ENCODE data around the gene MRM3.
"Not testable (repeated sequence)": the region's sequence is repeated elsewhere in the genome, so short reads cannot be mapped to it uniquely, and the experiment has no call there.

Gene MRM3

DNA sequence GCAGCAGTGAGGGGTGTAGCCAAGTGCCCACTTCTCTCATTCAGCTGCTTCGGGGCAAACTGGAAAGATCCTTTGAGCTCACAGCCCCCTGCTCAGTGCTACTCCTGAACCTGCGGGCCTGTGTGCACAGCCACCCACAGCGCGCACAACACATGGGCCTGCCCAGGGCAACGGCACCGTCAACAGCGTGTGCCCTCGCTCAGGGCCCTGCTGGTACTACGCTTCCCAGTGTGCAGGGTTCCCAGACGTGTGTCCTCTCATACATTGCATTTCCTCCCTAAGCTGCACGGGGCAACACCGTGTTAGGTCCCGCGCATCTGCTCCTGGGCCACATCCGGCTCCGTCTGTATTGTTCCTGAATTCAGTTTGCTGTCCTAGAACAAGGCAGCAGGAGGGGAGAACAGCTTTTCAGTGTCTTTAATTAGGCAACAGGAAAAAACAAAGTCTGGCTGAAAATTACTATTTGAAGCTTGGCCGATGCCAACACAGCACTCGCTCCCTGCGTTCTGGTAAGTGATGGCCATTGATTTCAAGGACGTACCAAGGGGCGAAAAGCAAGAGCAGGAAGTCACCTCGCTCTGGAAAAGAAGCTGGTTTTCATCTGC lies 15.2 kb downstream of the MRM3 start:
- FAIRE-seq: no peak

DNA sequence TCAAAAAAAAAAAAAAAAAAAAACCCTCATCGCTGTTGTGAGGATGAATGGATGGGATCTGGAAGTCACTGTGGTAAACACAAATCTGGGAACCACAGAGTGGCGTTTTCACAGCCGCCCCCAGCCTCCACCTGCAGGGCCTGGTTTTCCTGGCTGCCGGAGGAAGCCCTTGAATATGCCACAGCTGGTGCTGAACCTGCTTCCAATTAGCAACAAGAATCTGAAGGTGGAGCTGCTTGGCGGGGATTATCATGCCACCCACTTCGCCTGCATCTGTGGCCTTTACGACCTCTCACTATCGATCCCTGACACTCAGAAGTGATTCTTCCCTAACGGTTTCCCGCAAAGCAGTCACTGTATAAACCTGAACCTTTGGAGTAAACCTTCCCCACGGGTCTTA lies 16.1 kb downstream of the MRM3 start:
- FAIRE-seq: no peak

- FAIRE-seq: no peak
Observed at GRCh38 chr17:799261-799660, 17.1 kb downstream of the MRM3 start.

DNA sequence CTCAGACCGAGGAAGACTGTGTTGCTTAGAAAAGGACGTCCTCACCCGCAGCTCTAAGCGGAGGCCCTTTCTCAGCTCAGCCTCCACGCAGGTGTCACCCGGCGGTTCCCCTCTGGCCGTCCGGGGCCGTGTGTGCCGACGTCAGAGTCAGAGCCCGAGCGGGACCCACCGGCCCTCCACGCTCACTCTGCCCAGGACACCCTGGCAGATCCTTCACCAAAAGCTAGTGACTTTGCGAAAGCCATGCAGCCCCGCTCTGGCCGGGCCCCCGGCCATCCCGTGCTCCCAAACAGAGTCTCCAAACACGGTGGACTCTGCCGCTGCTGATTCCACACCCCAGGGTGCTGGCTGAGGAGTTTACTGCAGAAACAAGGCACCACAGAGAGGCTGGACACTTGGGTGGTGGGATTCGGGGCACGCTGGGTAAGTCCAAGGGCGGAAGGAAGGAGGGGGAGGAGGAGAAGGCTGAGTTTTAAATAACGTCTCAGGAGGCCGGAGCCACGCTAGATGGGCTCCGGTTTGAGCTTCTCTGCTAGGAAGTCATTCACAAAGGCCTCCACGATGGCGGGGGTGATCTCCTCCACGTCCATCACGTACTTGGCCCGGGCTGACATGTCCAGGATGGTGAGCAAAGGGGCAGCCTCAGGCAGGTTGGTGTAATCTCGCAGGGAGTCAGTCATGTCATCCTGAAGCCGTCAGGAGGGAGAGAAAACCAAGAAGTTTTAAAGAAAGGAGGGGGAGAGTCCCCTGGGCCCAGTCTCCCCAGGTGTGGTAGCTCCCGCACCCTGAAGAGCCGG lies 18.5 kb downstream of the MRM3 start:
- FAIRE-seq: no peak

DNA sequence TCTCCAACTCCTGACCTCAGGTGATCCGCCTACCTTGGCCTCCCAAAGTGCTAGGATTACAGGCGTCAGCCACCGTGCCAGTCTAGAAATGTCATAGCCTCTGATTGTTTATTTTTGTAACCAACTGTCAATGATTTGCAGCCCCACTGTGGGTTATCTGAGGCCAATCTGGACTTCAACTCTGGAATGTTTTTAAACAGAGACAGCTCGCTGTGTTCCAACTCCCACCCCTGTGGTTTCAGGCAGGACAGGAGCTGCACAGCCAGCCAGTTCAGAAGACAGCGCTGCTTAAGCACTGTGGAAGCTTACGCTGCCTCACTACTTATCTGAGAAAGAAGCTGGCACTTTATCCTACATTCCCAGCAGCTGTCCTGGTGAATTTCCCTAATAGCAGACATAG lies 19.5 kb downstream of the MRM3 start:
- FAIRE-seq: no peak

DNA sequence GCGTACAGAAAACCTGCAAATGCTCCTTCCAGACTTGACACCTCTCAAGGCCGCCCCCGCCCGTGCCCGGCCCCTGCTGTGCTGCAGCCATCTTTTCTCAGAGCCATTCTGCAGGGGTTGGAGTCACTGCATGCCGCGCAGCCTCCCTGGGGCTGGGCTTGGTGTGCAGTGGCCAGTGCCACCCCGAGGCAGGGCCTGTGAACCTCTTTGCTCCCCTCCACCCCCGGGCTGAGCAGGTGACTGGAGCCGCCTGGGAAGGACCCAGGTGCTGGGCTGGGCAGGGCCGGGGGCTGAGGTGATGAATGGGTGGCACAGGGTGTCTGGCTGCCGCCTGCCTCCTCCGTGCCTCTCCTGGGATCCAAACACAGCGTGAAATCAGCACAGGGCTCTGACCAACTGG lies 20.3 kb downstream of the MRM3 start:
- FAIRE-seq: no peak

DNA sequence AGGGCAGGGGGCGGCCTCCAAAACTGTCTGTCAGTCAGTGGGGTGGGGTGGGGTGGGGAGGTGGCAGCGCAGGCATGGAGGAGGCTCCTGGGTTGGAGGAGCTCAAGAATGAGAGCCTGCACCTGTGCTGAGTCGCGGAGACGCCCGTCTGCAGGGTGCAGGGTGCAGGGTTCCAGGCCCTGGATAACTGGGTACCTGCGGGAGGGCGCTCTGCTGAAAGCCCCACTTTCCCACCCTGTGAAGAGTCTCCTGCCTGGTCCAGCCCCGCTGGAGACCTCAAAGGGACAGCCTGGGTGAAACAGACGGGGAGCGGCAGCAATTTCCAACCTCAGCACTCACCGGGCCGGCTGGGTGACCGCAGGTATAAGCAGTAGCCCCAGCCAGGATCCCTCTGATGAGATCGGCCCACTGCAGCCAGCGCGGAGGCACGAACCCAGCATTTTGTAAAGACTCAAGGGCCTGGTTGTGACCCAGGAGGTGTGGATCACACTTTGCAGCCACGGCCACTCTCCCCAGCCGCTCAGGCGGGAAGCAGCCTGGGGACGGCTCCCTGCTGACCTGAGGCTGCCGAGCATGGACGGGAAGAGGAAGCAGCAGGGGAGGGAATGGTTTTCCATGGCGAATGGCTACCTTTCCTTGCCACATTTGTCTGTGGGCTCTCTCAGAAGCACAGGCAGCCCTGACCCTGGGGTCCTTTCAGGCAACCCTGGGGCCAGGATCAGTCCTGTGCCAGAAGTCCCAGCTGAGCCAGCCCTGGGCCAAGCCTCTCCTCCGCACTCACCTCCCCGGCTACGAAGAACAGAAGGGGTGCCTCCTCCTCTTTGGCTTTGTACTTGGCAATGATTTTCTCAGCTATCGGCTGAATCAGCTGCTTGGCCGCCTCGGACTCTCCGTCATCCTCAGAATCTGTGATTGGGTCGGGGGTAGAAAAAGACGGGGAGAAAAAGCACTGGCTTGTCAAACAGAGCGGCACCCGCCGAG lies 21.0 kb downstream of the MRM3 start:
- FAIRE-seq: no peak

GRCh38 chr17:804541-805435 lies 22.6 kb downstream of the MRM3 start:
- FAIRE-seq: no peak

- FAIRE-seq: not testable (repeated sequence)
Observed at GRCh38 chr17:805886-806285, 23.7 kb downstream of the MRM3 start.

GRCh38 chr17:806346-806745 lies 24.2 kb downstream of the MRM3 start:
- FAIRE-seq: no peak

DNA sequence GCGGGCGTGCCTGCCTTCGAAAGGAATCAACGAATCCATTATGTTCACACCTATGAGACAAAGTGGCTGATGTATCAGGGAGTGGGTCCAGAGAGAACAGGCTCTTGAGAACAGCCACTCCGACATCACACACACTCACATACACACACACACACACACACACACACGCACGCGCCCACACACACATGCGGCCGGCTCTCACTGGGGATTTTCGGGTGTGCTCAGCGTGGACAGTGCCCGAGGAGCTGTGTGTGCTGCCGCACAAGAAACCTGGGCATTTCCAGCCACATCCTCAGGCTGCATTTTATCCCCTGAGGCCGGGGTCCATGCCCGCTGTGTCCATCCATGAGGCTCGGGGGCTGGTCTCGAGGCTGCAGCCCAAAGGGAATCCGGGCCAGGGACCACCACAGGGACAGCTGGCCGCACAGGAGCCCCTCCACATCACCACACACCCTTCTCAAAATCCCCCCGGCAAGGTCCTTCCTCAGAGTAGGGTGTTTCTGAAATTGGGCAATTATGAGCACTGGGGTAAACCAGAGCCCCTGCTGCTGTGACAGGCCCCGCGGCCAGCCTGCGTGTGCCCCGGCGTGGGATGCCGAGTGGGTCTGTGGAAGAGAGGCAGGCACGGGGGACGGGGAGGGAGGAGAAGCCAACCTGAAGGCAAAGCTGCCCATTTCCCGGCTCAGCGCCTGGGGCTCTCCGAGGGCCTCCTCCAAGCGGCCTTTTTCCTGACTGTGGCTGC lies 24.8 kb downstream of the MRM3 start:
- no peak for FAIRE-seq

DNA sequence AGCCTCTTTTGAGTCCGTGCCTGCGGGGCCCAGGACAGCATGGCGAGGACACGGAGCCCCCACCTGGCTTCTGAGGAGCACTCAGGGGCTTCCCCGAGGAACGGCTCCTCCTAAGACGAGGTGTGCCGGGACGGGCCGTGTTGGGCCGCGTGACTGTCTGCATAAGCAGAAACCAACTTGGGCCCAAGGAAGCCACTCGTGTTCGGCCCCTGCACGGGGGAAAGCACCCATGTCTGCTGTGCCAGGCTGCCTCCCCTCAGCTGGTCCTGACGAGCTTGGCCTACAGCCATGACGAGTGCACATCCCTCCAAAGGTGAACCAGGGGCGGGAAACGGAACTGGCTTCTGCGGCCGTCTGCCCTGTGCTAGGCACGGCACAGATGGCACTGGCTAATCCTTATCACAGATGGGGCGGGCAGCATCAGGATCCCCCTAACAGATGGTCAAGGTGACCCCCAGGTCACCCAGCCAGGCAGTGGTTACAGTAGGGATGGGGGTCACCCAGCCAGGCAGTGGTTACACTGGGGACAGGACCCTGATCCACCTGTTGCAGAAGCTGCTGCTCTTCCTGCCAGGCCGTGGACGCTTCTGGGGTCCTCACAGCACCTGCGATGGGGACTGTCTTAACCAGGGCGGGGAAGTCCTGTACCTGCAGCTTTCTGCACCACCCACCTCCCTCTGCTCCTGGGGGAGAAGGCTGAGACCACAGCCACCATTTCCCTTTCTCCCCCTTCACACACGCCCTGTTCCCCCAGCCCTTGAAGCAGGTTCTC lies 25.6 kb downstream of the MRM3 start:
- no peak for FAIRE-seq

DNA sequence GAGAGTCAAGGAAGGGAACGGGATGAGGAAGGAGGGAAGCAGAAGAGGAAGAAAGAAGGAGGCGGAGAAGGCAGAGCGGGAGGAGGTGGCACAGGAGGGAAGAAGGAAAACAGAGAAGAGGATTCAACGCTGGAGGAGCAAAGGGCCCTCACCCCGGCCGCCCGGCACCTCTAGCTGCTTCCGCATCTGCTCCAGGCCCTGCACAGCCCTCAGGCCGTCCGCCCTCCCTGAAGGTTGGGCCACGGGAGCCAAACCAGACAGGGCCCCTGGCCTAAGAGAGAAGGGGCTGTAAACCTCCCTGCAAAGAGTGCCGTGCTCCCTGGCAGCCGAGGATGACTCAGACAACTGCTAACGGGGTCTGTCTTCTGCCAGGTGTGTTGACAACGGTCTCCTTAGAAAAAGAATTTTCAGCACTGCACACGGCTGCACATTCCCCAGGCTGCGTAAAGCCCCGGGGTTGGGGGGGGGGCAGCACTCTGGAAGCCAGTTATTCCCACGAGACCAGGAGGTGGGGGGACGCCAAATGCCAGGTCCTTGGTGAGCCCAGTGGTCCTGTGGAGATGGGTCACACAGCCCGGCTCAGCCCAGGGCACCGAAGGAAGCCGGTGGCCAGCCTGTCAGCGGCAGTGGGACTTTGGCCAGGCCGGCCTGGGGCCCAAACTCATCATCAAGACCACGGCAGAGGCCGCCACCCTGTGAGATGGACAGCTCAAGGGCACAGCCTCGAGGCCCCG lies 29.1 kb downstream of the MRM3 start:
- FAIRE-seq: no peak

DNA sequence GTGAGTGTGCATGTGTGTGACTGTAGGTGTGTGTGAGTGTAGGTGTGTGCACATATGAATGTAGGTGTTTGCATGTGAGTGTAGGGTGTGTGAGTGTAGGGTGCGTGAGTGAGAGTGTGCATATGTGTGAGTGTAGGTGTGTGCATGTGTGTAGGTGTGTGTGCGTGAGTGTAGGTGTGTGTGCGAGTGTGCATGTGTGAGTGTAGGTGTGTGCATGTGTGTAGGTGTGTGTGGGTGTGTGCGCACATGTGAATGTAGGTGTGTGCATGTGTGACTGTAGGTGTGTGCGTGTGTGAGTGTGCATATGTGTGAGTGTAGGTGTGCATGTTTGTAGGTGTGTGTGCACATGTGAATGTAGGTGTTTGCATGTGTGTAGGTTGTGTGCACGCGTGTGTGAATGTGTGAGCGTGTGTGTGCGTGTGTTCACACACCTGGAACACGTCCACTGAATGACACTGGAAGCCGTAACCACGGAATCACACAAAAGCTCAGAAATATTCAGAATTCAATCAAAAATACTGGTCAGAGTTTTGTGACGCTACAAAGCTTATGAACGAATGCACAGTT lies 30.6 kb downstream of the MRM3 start:
- no peak for FAIRE-seq

DNA sequence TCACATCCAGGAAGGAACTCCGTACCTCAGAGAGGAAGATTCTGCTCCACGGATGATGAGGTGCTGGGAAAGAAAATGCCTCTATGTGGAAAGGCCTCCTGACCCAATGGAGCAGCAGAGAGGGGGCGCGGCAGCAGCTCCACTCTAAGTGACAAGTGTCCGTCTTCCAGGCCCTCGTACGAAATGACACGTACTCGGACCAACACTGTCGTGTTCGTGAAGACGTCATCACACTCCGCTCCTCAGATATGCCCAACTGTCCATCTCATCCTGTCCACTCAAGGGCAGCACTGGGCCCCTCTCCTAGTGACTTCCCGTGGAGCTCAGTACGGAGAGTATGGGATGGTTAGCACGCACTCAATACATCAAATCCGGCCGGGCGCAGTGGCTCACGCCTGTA lies 32.2 kb downstream of the MRM3 start:
- FAIRE-seq: no peak

- FAIRE-seq: no peak
Observed at GRCh38 chr17:819251-819650, 37.1 kb downstream of the MRM3 start.

DNA sequence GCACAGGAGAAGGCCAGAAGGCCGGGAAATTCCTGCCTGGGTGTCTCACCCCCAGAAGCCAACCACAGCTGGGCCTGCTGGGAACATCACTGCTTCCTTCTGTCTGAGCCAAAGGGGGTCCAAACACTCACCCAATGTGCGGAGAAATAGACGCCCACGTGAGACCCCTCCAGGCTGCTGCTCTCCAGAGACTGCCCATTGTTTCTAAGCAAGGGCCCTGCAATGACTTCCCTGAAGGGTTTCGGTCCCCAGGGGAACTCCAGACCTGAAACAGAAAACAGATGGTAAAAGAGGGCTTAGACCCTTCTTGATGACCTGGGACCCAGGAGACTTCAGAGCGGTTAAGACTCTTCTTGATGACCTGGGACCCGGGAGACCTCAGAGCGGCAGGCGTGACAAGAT lies 41.3 kb downstream of the MRM3 start:
- no peak for FAIRE-seq

DNA sequence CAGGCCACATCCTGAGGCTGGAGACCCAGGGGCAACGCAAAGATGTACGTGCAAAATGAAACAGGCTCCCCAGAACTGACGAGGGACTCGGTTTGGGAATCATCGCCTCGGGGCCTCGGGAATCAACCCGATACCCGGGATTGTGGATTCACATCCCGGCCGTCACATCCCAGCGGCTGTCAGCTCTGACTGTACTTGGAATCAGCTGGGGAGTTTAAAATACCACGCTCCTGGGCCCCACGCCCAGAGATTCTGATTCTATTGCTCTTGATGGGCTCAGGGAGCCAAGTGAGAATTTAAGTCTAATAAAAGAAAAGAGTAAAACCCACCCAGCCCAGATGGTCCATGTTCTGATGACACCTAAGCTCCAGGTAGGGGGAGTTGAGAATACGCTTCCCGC lies 42.2 kb downstream of the MRM3 start:
- no peak for FAIRE-seq

DNA sequence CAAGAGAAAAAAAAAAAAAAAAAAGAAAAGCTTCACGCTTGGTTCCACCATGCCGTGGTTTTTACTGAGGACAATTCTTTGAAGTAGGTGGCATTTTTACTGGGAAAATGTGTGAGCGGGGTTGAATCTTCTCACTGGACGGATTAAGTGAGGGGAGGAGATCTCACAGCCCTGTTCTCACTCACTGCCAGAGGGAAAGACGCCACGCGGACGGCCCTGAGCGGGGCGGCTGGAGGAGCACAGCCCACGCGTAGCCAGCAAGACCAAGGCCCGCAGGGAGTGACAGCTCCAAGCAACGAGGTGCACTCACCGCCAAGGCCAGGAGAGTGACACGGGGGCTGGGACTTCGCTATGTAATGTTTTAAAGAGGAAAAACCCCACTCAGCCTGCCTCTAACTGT lies 43.1 kb downstream of the MRM3 start:
- no peak for FAIRE-seq

GRCh38 chr17:826778-827177 lies 44.6 kb downstream of the MRM3 start:
- FAIRE-seq: no peak
